Measurements from ENCODE around the gene BRWD1.

- no peak for TF ChIP-seq CTCF (IDR thresholded peaks at IDR 0.05)
- TF ChIP-seq POLR2A (IDR thresholded peaks at IDR 0.05): no peak
Observed at GRCh38 chr21:39188521-39189139, 124.8 kb downstream of the BRWD1 start.
